Activated B cell treated with CpG ODN at 0.5 μM for 24 hours (primary cell): Measurements from ENCODE around the gene ITIH3. TPM values are rescaled to one million over a fixed set of nuclear protein-coding genes. Genes with fewer than 3 reads are reported as not detected.

Experiments
- ATAC-seq: fragments of 200-7000 bp; cut with Tn5 transposase; one replicate; pipeline ENCODE4 v1.10.0; 2021; ENCODE audit warnings: low read depth, mild to moderate bottlenecking, moderate library complexity
- CTCF ChIA-PET: fragments of 350-600 bp; sonication (Branson Sonifier 250); formaldehyde crosslinking; loops from one replicate; lab custom pipeline; 2021; ENCODE audit warnings: antibody characterized with exemption; lab: Charles Lee
- POLR2A ChIA-PET: fragments of 350-600 bp; sonication (Branson Sonifier 250); formaldehyde crosslinking; loops from one replicate; lab custom pipeline; 2021; ENCODE audit warnings: antibody characterized with exemption; lab: Charles Lee
- DNase-seq: peaks from one replicate; pipeline ENCODE4 v3.0.0; 2022
- H3K27ac Mint-ChIP-seq: one replicate; pipeline ENCODE4 v1.8.0; 2020; ENCODE audit warnings: mixed read lengths
- H3K27me3 Mint-ChIP-seq: one replicate; pipeline ENCODE4 v1.8.0; 2021; ENCODE audit warnings: mixed read lengths
- H3K36me3 Mint-ChIP-seq: one replicate; pipeline ENCODE4 v1.8.0; 2021; ENCODE audit warnings: low read depth, mixed read lengths
- H3K4me1 Mint-ChIP-seq: one replicate; pipeline ENCODE4 v1.8.0; 2021; ENCODE audit warnings: mixed read lengths
- H3K4me3 Mint-ChIP-seq: one replicate; pipeline ENCODE4 v1.8.0; 2020; ENCODE audit warnings: mild to moderate bottlenecking, mixed read lengths
- H3K9me3 Mint-ChIP-seq: one replicate; pipeline ENCODE4 v1.8.0; 2020; ENCODE audit warnings: mixed read lengths
- CTCF ChIP-seq: fragments of 200-600 bp; IDR thresholded peaks from one replicate; pipeline ENCODE4 v1.8.0; 2022; ENCODE audit warnings: antibody characterized with exemption, mild to moderate bottlenecking
- intact Hi-C: fragments of 100-400 bp; cut with micrococcal nuclease; formaldehyde crosslinking; loops from one replicate; pipeline ENCODE4 v1.15.1; 2024
- total RNA-seq: library from RNA; stranded (reverse); gene quantifications from 2 replicates; pipeline ENCODE4 v1.2.3, GENCODE V29; 2022

ITIH3 gene
- total RNA-seq, 1 donor from 2014 or later = not detected

- CTCF ChIA-PET = no interaction called here
- no peaks in the 10 kb centered on the region for H3K9me3 Mint-ChIP-seq
- no peak overlapping the region for H3K27ac Mint-ChIP-seq
- intact Hi-C loops = no loop called here
- H3K36me3 Mint-ChIP-seq = peaks cover 54% of the 10 kb centered on the region
- no peaks in the 10 kb centered on the region for H3K27me3 Mint-ChIP-seq
- no peak overlapping the region for H3K4me3 Mint-ChIP-seq
- ATAC-seq = no peak
- no peak for TF ChIP-seq CTCF
- H3K4me1 Mint-ChIP-seq = no peaks in the 10 kb centered on the region
- POLR2A ChIA-PET = no interaction called here
- DNase-seq = no peak
Measured at GRCh38 chr3:52842424-52842823, 47.8 kb downstream of the ITIH3 start.

GRCh38 chr3:52843108-52843865 is 48.7 kb downstream of the ITIH3 start:
- POLR2A ChIA-PET = no interaction called here
- Mint-ChIP-seq H3K4me1 (no peaks in the 10 kb centered on the region), H3K9me3 (no peaks in the 10 kb centered on the region), H3K36me3 (peaks cover 57% of the 10 kb centered on the region), H3K27me3 (no peaks in the 10 kb centered on the region), H3K27ac (no peak overlapping the region), H3K4me3 (no peak overlapping the region)
- no peak for DNase-seq
- TF ChIP-seq CTCF = no peak
- no peak for ATAC-seq
- intact Hi-C loops = no loop called here
- CTCF ChIA-PET = interaction anchor here (1.0 kb wide), 1 partner anchor 230 kb away, joined by 3 read pairs; no protein-coding TSS in a partner anchor

GRCh38 chr3:52843881-52844280 is 49.3 kb downstream of the ITIH3 start:
- intact Hi-C loops = no loop called here
- H3K36me3 Mint-ChIP-seq = peaks cover 60% of the 10 kb centered on the region

GRCh38 chr3:52844290-52844975 is 49.8 kb downstream of the ITIH3 start:
- ATAC-seq (no peak), DNase-seq (no peak)
- Mint-ChIP-seq H3K9me3 (no peaks in the 10 kb centered on the region), H3K36me3 (peaks cover 66% of the 10 kb centered on the region), H3K4me1 (no peaks in the 10 kb centered on the region), H3K27me3 (no peaks in the 10 kb centered on the region), H3K4me3 (no peak overlapping the region), H3K27ac (no peak overlapping the region)
- ChIA-PET POLR2A (no interaction called here), CTCF (interaction anchor here (1.0 to 1.2 kb wide), 2 partner anchors 227 to 228 kb away, joined by 3 to 5 read pairs; no protein-coding TSS in a partner anchor)
- intact Hi-C loops = no loop called here
- TF ChIP-seq CTCF = no peak

More at GRCh38 chr3:52843881-52844280, 49.3 kb downstream of the ITIH3 start:
- Mint-ChIP-seq H3K9me3 (no peaks in the 10 kb centered on the region), H3K4me3 (no peak overlapping the region), H3K27me3 (no peaks in the 10 kb centered on the region), H3K27ac (no peak overlapping the region), H3K4me1 (no peaks in the 10 kb centered on the region)
- ChIA-PET POLR2A (no interaction called here), CTCF (interaction anchor here (1.0 kb wide), 1 partner anchor 229 kb away, joined by 3 read pairs; no protein-coding TSS in a partner anchor)
- no peak for ATAC-seq
- DNase-seq = no peak
- no peak for TF ChIP-seq CTCF

- intact Hi-C loops = loop anchor here (1.0 to 5.0 kb wide), 2 partner anchors 142 to 227 kb away; no protein-coding TSS in a partner anchor
- CTCF ChIA-PET = interaction anchor here (0.7 to 1.2 kb wide), 7 partner anchors 9 to 229 kb away, joined by 3 to 5 read pairs (median 3); no protein-coding TSS in a partner anchor
- no peaks in the 10 kb centered on the region for H3K9me3 Mint-ChIP-seq
- no peak for ATAC-seq
- peaks cover 68% of the 10 kb centered on the region for H3K36me3 Mint-ChIP-seq
- H3K4me1 Mint-ChIP-seq = no peaks in the 10 kb centered on the region
- no peaks in the 10 kb centered on the region for H3K27me3 Mint-ChIP-seq
- DNase-seq = no peak
- no peak overlapping the region for H3K4me3 Mint-ChIP-seq
- TF ChIP-seq CTCF = no peak
- H3K27ac Mint-ChIP-seq = no peak overlapping the region
- POLR2A ChIA-PET = interaction anchor here (0.6 kb wide), 1 partner anchor 22 kb away, joined by 3 read pairs; no protein-coding TSS in a partner anchor
Measured at GRCh38 chr3:52845157-52845556, 50.6 kb downstream of the ITIH3 start.
